Astrocyte of the cerebellum (primary cell): Measurements from ENCODE around the gene ANKRD13D.

Experiments
- DNase-seq: peaks from one replicate; pipeline ENCODE4 v3.0.0-alpha.2; 2011; ENCODE audit warnings: low read depth
- H3K4me3 ChIP-seq: 2 replicates; pipeline ENCODE4 v1.5.1; 2011; ENCODE audit warnings: mild to moderate bottlenecking, low read depth, low read length, moderate library complexity
- CTCF ChIP-seq: IDR thresholded peaks from 2 replicates; pipeline ENCODE4 v1.5.1; 2012; ENCODE audit warnings: low read length, low read depth, moderate library complexity, mild to moderate bottlenecking; ENCODE audit errors: missing control alignments
- in situ Hi-C: cut with HindIII; loops from 2 replicates; pipeline ENCODE4 v1.10.0; 2017; ENCODE audit warnings: low sequenced_read_pairs

ANKRD13D gene

GRCh38 chr11:67261946-67262681 is 27.0 kb upstream of the ANKRD13D start:
- no peak for DNase-seq
- H3K4me3 ChIP-seq = no peak overlapping the region
- TF ChIP-seq CTCF = no peak
- in situ Hi-C loops = no loop called here

DNA sequence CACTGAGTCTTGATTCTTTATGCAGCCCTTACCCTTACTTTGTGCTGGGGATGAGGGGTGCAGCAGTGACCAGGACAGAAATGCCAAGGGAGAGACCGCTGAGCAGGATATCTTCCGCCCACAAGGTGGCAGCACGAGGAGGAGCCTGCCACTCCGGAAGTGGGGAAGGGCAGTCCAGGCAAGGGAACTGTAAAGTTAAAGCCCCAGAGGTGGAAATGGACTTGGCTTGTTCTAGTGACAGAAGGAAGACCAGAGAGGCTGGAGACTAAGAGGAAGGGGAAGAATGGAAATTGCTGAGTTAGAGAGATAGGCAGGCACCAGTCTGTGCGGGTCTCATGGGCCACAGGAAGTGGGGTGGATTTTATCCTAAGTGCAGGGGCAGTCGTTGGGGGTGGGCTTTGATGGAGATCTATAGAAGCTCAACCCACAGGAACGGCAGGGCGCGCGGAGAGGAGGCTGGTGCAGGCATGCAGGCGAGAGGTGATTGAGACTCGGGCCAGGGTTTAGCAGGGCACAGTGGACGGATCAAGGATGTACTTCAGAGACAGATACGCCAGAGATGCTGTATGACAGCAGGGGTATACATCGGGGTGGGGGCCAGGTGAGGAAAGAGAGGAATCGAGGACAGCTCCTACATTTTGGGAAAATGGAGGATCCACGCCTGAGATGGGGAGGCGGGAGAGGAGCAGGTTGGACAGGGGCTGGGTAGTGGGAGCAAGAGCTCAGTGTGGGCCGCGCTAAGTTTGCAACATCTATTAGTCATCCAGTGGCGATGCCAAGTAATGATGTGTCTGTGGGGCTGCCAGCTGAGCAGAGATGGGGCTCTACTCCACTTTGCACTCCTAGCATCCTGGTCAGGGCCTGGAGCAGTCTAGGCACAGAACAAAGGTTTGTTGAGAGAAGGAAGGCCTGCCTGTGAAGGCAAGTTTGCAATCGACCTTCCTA is 26.1 kb upstream of the ANKRD13D start:
- peak; percentile 86 for TF ChIP-seq CTCF
- in situ Hi-C loops = no loop called here
- H3K4me3 ChIP-seq = no peak overlapping the region
- peak; percentile 39 for DNase-seq

GRCh38 chr11:67264260-67264659 is 24.8 kb upstream of the ANKRD13D start:
- no peak for TF ChIP-seq CTCF
- no peak for DNase-seq
- in situ Hi-C loops = no loop called here
- H3K4me3 ChIP-seq = no peak overlapping the region

- TF ChIP-seq CTCF = no peak
- no peak overlapping the region for H3K4me3 ChIP-seq
- in situ Hi-C loops = no loop called here
- no peak for DNase-seq
Observed at GRCh38 chr11:67264877-67265632, 24.0 kb upstream of the ANKRD13D start.

- in situ Hi-C loops = no loop called here
- DNase-seq = no peak
- H3K4me3 ChIP-seq = peak overlapping the region; percentile 32
- peak; percentile 62 for TF ChIP-seq CTCF
Observed at GRCh38 chr11:67265633-67266448, 23.3 kb upstream of the ANKRD13D start.
